A204.1 (cell line): ENCODE data around the gene GRIK3.
"Not testable (repeated sequence)": the region's sequence is repeated elsewhere in the genome, so short reads cannot be mapped to it uniquely, and the experiment has no call there.

ENCODE experiments used
- FAIRE-seq: peaks from 2 replicates; lab custom pipeline; 2012; peaks lifted over from hg19 to GRCh38; lab: Jason Lieb, UNC

GRIK3 gene

DNA sequence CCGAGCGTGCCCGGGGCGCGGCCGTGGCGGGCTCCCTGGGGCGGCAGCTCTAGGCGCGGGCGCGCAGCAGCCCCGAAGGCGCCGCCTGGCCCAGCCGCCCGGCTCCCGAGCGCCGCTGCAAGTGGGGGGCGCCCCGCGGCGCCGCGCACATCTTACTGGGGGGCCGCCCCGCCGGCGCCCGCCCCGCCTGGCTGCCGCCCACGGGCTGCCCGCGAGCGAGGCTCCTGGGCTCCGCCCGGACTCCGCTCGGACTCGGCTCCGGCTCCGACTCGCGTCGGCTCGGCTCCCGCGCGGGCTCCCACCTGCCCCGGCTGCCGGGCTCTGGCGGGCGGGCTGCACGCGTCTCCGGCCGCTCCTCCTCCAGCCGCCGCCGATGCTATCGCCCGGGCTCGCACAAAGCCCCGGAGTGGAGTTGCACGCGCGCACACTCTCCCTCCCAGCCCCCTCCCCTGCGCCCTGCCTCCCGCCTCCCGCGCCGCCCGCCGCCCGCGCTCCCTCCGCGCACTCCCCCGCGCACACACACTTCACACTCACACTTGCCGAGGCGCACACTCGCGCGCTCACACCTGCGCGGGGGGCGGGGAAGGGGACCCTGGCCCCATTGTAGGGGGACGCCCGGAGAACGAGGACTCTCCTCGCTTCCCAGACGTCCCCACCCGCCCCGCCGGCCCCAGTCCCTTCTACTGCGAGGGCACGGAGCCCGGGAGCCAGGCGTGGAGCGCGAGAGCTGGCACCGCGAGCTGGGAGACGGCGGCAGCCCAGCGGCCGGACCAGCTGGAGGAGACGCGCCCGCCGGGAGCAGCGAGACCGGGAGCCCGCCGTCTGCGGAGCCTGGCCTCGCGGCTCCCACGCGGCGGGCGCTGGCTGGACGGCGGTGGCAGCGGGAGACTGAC lies at the start of gene GRIK3:
Gene GRIK3 (minus strand): TSS at position 395 of the 893 bp plus-strand sequence. CDS start 407 bp downstream, outside the sequence.
- no peak for FAIRE-seq

GRCh38 chr1:37084013-37084412 lies 49.7 kb upstream of the GRIK3 start:
- no peak for FAIRE-seq

DNA sequence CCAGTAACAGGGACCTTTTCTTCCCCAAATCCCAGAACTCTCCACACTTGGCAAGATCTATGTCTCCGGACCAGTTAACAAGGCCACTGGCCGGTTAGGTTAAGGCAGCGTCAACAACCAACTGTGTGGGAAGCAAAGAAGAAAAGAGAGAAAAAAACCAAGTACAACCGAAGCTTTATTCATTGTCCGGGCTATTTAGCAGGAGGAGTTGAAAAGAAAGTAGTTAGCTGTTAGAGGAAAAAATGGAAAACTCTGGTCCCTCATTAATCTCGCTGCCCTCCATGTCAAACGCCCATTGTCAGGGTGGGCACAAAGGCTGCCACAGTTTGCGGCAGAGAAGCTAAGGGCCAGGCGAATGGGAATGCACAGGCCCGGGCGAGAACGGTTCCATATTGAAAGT lies 49.3 kb upstream of the GRIK3 start:
- no peak for FAIRE-seq

- not testable (repeated sequence) for FAIRE-seq
Observed at GRCh38 chr1:37080296-37080986, 46.1 kb upstream of the GRIK3 start.

DNA sequence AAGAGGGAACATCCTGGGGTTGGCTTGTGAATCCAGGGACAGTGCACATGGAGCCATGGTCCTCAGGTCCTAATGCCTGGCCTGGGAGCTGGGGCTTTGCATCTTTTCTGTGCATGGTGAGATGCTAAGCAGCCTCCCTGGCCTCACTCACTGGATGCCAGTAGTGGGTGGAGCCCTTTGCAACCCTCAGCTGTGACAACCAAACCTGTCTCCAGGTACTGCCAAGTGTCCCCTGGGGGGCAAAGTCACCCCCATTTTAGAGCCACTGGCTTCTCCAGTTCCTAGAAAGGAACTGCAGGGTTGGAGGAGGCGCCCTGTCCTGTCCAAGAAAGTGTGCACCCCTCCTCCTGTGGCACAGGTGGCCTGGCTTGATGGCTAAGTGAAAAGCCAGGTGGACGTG lies 44.6 kb upstream of the GRIK3 start:
- FAIRE-seq, result no peak

GRCh38 chr1:37076168-37076567 lies 41.9 kb upstream of the GRIK3 start:
- FAIRE-seq, result no peak

GRCh38 chr1:37073854-37074379 lies 39.6 kb upstream of the GRIK3 start:
- no peak for FAIRE-seq

GRCh38 chr1:37073152-37073853 lies 39.0 kb upstream of the GRIK3 start:
- FAIRE-seq, result no peak

GRCh38 chr1:37071829-37072228 lies 37.5 kb upstream of the GRIK3 start:
- no peak for FAIRE-seq

DNA sequence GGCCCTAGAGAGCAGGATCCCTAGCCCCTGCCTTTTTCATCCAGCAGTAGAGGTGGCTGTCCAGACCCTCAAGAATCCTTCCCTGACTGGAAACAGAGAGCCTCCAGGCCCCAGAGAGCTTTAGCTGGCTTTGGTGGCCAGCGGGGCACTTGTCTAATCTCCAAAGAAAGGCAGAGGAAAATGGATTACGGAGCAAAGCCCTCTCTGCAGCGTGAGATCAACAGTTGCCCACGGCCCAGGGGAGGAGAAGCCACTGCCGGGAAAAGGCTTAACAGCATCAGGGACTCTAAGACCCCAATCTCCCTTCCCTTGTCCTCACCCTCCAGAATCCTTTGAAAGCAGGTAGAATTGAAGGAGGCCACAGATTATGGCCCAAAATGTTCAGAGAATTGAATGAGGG lies 35.8 kb upstream of the GRIK3 start:
- no peak for FAIRE-seq

DNA sequence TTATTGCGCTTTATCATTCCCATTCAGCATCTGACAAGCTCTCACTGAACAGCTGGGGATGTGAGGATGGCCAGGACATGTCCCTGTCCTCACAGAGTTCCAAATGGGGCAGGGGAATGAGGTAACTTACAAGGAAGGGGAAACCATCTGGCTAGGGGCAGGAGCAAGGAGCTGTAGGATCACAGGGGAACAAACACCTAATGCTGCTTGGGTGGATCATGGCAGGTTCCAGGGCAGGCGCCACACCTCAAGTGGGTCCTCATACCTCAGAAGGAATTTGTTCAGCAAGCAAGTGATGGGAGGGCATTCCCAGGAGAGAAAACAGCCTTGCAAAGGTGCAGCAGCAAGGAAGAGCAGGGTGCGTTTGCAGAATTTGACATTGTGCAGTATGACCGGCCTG lies 35.1 kb upstream of the GRIK3 start:
- no peak for FAIRE-seq

DNA sequence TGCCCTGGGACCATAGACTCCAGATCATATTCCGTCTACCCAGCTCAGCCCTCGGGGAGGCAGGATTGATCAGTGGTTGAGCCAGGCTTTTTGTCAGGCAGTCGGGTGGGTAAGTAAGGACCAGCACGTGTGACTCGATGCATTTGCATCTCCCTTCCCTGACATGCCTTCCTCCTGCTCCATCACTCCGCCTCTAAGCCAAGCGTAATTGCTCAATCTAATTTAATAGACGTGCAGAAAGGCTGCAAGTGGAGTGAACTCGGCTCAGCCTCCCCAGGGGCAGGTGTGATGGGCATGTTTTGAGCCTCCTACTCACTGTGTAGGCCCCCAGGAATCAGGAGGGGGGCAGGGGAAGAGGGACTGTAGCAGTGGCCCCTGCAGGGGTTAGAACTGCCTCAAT lies 34.6 kb upstream of the GRIK3 start:
- FAIRE-seq, result no peak

GRCh38 chr1:37068260-37068659 lies 33.9 kb upstream of the GRIK3 start:
- no peak for FAIRE-seq

GRCh38 chr1:37064039-37064438 lies 29.7 kb upstream of the GRIK3 start:
- FAIRE-seq, result no peak

DNA sequence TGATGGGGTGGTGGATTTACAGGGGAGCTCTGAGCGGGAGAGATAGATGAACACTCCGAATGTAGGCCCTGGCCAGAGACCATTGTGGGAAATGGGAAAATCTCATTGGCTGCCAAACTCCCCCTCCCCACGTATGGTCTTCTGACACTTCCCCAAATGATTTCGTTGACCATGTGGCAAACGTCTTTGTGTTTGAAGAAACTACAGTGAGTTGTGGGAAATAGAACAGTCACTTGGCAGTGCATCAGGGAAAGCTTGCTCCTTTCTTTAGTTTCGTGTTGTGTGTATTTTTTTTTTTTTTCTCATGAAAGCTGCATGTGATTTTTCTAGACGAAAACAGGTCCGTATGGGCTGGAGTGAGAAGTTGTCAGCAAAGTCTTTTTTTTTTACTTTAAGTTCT lies 25.0 kb upstream of the GRIK3 start:
- no peak for FAIRE-seq

GRCh38 chr1:37058424-37058988 lies 24.2 kb upstream of the GRIK3 start:
- FAIRE-seq, result no peak

DNA sequence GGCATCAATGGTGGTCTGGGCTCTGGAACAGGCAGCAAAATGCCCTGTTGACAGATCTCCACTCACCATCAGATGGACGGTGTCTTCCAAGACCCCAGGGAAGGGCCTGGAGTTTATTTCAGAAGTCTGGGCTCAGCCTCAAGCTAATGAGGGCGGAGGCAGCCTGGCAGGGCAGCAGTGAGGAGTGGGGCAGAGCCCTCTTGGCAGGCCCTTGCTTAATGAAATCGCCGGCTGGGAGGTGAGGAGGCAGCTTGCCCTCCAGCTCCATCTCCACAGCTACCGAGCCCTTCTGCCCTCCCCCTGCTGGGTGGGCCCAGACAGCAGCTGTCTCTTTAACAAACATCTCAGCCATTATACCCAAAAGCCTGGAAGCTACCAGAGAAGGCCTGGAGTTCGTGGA lies 22.0 kb upstream of the GRIK3 start:
- FAIRE-seq, result no peak

DNA sequence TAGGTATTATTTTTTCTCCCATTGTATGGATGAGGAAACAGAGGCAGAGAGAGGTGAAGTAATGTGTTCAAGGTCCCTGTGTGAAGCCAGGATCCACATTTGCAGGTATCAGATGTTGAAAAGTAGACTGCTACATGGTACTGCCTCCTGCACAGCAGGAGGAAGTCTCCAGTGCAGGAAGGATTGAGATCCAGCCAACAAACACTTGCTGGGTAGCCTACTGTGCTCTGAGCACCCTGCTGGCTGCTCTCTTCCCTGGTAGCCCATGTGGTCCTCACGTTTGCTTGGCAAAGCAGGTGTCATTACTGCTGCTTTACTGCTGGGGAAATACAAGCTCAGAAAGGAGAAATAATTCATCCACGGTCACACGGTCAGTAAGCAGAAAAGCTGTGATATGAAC lies 21.3 kb upstream of the GRIK3 start:
- no peak for FAIRE-seq

DNA sequence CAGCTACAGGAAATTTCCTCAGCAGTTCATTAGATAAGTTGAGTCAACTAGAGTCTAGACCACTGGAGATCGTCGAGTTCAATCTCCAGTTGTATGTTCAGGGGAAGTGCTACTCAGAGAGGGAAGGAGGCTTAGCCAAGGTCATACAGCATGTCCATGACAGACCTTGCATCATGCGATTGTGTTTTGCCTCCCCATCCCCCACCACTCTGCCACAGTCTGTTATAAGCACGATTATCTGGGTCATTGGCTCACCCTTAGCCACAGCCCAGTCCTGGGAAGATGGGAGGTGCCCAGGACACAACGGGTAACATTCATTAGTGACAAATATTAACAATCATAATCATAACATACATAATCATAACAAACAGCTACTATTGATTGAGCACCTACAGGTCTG lies 18.9 kb upstream of the GRIK3 start:
- no peak for FAIRE-seq

- FAIRE-seq, result no peak
Observed at GRCh38 chr1:37052120-37052519, 17.8 kb upstream of the GRIK3 start.

- FAIRE-seq, result no peak
Observed at GRCh38 chr1:37051346-37051745, 17.0 kb upstream of the GRIK3 start.

DNA sequence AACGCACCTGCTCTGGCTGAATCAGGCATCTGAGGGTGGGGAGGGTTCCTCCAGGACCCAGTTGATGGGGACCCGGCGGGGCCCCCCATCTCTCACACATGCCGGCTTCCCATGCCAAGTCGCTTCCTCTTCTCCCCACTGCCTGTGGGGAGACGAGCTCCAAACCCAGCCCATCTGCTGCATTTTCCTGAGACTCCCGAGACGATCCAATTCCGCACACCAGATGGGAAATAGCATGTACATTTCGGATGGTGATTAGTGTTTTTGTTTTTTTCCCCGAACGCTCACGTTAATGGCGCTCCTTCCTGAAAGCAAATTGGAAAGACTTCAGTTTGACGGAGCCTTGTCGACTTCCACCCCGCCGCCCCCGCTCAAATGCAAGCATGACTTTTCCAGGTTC lies 13.2 kb upstream of the GRIK3 start:
- no peak for FAIRE-seq
